GM23338 (cell line): ENCODE data around the gene NCAPH2. TPM values are rescaled to one million over a fixed set of nuclear protein-coding genes. Genes with fewer than 3 reads are reported as not detected.
A peak's percentile ranks its signal among the peaks of the same experiment; 100 is the strongest.

Experiments used
- ATAC-seq: fragments of 200-7000 bp; cut with Tn5 transposase; 3 replicates; pipeline ENCODE4 v1.9.1; 2020
- DNase-seq: peaks from one replicate; pipeline ENCODE4 v3.0.0-alpha.2; 2015; ENCODE audit warnings: low spot score
- H2AFZ ChIP-seq: fragments of 200-600 bp; sonication (generic); 2 replicates; pipeline ENCODE4 v1.8.0; 2016; ENCODE audit warnings: antibody characterized with exemption, mild to moderate bottlenecking, moderate library complexity
- H3F3A ChIP-seq: fragments of 200-600 bp; sonication (generic); replicated peaks from 2 replicates; pipeline ENCODE4 v1.8.0; 2017; ENCODE audit warnings: antibody characterized with exemption, mixed run types, low read depth
- H3K27ac ChIP-seq: fragments of 200-600 bp; sonication (generic); 2 replicates; pipeline ENCODE4 v1.6.1; 2016; ENCODE audit warnings: low read depth
- H3K27me3 ChIP-seq: fragments of 200-600 bp; sonication (generic); 2 replicates; pipeline ENCODE4 v1.8.0; 2016; ENCODE audit warnings: mild to moderate bottlenecking, mixed run types, moderate library complexity; ENCODE audit not compliant: insufficient read depth
- H3K36me3 ChIP-seq: fragments of 200-600 bp; sonication (generic); 2 replicates; pipeline ENCODE4 v1.8.0; 2016; ENCODE audit warnings: mild to moderate bottlenecking; ENCODE audit not compliant: insufficient read depth
- H3K4me1 ChIP-seq: fragments of 200-600 bp; sonication (generic); 2 replicates; pipeline ENCODE4 v1.8.0; 2016; ENCODE audit warnings: mild to moderate bottlenecking, moderate library complexity; ENCODE audit not compliant: insufficient read depth
- H3K4me2 ChIP-seq: fragments of 200-600 bp; sonication (generic); 2 replicates; pipeline ENCODE4 v1.7.1; 2017; ENCODE audit warnings: mixed run types
- H3K4me3 ChIP-seq: fragments of 200-600 bp; sonication (generic); 2 replicates; pipeline ENCODE4 v1.6.1; 2016; ENCODE audit warnings: mixed run types
- H3K79me2 ChIP-seq: fragments of 200-600 bp; sonication (generic); replicated peaks from 2 replicates; pipeline ENCODE4 v1.8.0; 2017; ENCODE audit warnings: mild to moderate bottlenecking; ENCODE audit not compliant: insufficient read depth
- H3K9me2 ChIP-seq: fragments of 200-600 bp; sonication (generic); 2 replicates; pipeline ENCODE4 v1.8.0; 2017; ENCODE audit not compliant: insufficient read depth
- H4K20me1 ChIP-seq: fragments of 200-600 bp; sonication (generic); replicated peaks from 2 replicates; pipeline ENCODE4 v1.8.0; 2017; ENCODE audit warnings: mild to moderate bottlenecking; ENCODE audit not compliant: insufficient read depth
- H3K27ac Mint-ChIP-seq: 2 replicates; pipeline ENCODE4 v1.8.0; 2020; ENCODE audit warnings: inconsistent platforms, mild to moderate bottlenecking, moderate library complexity, mixed read lengths
- H3K27me3 Mint-ChIP-seq: 3 replicates; pipeline ENCODE4 v1.8.0; 2022; ENCODE audit warnings: low read depth, mild to moderate bottlenecking, moderate library complexity, mixed read lengths, inconsistent platforms; ENCODE audit not compliant: insufficient read depth, poor library complexity
- H3K36me3 Mint-ChIP-seq: 3 replicates; pipeline ENCODE4 v1.8.0; 2021; ENCODE audit warnings: low read depth, mild to moderate bottlenecking, inconsistent platforms, moderate library complexity, mixed read lengths
- H3K4me1 Mint-ChIP-seq: 3 replicates; pipeline ENCODE4 v1.8.0; 2020; ENCODE audit warnings: mild to moderate bottlenecking, inconsistent platforms, mixed read lengths
- H3K4me3 Mint-ChIP-seq: 3 replicates; pipeline ENCODE4 v1.8.0; 2021; ENCODE audit warnings: moderate library complexity, mild to moderate bottlenecking, inconsistent platforms, mixed read lengths
- H3K9me3 Mint-ChIP-seq: 3 replicates; pipeline ENCODE4 v1.8.0; 2020; ENCODE audit warnings: moderate library complexity, mild to moderate bottlenecking, inconsistent platforms, mixed read lengths
- CREB1 ChIP-seq: fragments of 250-450 bp; sonication (Bioruptor Pico); IDR thresholded peaks from 2 replicates; pipeline ENCODE4 v1.5.0; 2020; ENCODE audit warnings: low read depth, mild to moderate bottlenecking, moderate library complexity
- EZH2 ChIP-seq: fragments of 200-600 bp; sonication (generic); IDR thresholded peaks from one replicate; pipeline ENCODE4 v1.8.0; 2017; ENCODE audit warnings: antibody characterized with exemption, mild to moderate bottlenecking, low read depth; ENCODE audit not compliant: unreplicated experiment
- EZH2phosphoT487 ChIP-seq: fragments of 200-600 bp; sonication (generic); IDR thresholded peaks from one replicate; pipeline ENCODE4 v1.8.1; 2018; ENCODE audit warnings: antibody characterized with exemption; ENCODE audit not compliant: unreplicated experiment
- JUNB ChIP-seq: IDR thresholded peaks from one replicate; pipeline ENCODE4 v1.6.1; 2016; ENCODE audit warnings: antibody characterized with exemption; ENCODE audit not compliant: unreplicated experiment
- NANOG ChIP-seq: IDR thresholded peaks from 2 replicates; pipeline ENCODE4 v1.6.1; 2016; ENCODE audit warnings: antibody characterized with exemption, borderline replicate concordance
- polyA plus RNA-seq: library from polyadenylated mRNA; unstranded; fragments of >200 nt; fragmentation: Nextera tagmentation; extraction: Ambion mirVana; gene quantifications from 2 replicates; pipeline ENCODE4 v1.2.1, GENCODE V29; 2016
- total RNA-seq: library from RNA; depleted of rRNA; stranded (reverse); fragments of >200 nt; shearing (Covaris generic); gene quantifications from 2 replicates; pipeline ENCODE4 v1.2.3, GENCODE V29; 2014
- TF ChIP-seq, protein P1 (sequence below): fragments of 250-450 bp; sonication (Bioruptor Pico); IDR thresholded peaks from 2 replicates; pipeline ENCODE4 v1.5.0; 2020; ENCODE audit warnings: mild to moderate bottlenecking, moderate library complexity

The NCAPH2 gene
- total and polyA plus RNA-seq, 2 experiments from 2014 or later: 52.2 to 76.1 TPM

DNA sequence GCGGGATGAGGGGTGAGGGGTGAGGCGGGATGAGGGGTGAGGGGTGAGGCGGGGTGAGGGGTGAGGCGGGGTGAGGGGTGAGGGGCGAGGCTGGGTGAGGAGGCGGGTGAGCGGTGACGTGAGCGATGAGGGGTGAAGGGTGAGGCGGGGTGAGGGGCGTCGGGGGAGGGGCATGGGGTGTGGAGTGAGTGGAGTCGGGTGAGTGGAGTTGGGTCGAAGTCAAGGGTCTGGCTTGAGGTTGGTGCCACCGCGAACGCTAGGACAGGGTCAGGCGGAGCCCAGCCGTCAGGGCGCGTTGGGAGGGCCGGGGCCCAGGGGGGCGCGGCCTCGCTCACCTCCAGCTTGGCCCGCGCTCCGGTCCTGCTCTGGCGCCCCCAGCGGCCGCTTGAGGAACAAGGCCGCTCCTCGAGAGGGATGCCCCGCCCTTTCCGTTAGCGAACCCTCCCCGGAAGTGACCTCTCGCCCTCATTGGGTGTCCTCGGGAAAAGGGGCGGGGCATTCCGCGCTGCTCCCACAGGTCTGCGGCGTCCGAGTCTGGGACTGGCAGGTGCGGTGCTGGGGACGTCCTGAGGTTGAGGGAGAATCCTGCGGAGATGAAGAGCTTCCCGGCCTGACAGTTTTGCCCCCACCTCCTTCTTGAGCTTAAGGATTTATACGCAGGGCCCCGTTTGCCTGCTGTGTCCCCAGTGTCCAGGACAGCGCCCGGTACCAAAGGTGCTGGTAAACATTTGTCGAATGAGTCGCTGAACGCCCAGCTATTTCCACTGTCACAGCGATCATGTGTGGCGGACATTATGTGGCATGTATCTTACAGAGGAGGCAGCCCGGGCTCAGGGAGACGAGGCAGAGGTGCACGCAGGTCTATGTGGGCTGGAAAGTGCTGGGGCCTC, 54.7 kb downstream of the NCAPH2 start, which contains the start of gene SYCE3 (continued):
- TF ChIP-seq, protein P1, sequence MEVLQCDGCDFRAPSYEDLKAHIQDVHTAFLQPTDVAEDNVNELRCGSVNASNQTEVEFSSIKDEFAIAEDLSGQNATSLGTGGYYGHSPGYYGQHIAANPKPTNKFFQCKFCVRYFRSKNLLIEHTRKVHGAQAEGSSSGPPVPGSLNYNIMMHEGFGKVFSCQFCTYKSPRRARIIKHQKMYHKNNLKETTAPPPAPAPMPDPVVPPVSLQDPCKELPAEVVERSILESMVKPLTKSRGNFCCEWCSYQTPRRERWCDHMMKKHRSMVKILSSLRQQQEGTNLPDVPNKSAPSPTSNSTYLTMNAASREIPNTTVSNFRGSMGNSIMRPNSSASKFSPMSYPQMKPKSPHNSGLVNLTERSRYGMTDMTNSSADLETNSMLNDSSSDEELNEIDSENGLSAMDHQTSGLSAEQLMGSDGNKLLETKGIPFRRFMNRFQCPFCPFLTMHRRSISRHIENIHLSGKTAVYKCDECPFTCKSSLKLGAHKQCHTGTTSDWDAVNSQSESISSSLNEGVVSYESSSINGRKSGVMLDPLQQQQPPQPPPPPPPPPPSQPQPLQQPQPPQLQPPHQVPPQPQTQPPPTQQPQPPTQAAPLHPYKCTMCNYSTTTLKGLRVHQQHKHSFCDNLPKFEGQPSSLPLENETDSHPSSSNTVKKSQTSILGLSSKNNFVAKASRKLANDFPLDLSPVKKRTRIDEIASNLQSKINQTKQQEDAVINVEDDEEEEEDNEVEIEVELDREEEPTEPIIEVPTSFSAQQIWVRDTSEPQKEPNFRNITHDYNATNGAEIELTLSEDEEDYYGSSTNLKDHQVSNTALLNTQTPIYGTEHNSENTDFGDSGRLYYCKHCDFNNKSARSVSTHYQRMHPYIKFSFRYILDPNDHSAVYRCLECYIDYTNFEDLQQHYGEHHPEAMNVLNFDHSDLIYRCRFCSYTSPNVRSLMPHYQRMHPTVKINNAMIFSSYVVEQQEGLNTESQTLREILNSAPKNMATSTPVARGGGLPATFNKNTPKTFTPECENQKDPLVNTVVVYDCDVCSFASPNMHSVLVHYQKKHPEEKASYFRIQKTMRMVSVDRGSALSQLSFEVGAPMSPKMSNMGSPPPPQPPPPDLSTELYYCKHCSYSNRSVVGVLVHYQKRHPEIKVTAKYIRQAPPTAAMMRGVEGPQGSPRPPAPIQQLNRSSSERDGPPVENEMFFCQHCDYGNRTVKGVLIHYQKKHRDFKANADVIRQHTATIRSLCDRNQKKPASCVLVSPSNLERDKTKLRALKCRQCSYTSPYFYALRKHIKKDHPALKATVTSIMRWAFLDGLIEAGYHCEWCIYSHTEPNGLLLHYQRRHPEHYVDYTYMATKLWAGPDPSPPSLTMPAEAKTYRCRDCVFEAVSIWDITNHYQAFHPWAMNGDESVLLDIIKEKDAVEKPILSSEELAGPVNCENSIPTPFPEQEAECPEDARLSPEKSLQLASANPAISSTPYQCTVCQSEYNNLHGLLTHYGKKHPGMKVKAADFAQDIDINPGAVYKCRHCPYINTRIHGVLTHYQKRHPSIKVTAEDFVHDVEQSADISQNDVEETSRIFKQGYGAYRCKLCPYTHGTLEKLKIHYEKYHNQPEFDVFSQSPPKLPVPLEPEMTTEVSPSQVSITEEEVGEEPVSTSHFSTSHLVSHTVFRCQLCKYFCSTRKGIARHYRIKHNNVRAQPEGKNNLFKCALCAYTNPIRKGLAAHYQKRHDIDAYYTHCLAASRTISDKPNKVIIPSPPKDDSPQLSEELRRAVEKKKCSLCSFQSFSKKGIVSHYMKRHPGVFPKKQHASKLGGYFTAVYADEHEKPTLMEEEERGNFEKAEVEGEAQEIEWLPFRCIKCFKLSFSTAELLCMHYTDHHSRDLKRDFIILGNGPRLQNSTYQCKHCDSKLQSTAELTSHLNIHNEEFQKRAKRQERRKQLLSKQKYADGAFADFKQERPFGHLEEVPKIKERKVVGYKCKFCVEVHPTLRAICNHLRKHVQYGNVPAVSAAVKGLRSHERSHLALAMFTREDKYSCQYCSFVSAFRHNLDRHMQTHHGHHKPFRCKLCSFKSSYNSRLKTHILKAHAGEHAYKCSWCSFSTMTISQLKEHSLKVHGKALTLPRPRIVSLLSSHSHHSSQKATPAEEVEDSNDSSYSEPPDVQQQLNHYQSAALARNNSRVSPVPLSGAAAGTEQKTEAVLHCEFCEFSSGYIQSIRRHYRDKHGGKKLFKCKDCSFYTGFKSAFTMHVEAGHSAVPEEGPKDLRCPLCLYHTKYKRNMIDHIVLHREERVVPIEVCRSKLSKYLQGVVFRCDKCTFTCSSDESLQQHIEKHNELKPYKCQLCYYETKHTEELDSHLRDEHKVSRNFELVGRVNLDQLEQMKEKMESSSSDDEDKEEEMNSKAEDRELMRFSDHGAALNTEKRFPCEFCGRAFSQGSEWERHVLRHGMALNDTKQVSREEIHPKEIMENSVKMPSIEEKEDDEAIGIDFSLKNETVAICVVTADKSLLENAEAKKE (CRISPR knock-in tag): no peak
- TF ChIP-seq EZH2phosphoT487: no peak

DNA sequence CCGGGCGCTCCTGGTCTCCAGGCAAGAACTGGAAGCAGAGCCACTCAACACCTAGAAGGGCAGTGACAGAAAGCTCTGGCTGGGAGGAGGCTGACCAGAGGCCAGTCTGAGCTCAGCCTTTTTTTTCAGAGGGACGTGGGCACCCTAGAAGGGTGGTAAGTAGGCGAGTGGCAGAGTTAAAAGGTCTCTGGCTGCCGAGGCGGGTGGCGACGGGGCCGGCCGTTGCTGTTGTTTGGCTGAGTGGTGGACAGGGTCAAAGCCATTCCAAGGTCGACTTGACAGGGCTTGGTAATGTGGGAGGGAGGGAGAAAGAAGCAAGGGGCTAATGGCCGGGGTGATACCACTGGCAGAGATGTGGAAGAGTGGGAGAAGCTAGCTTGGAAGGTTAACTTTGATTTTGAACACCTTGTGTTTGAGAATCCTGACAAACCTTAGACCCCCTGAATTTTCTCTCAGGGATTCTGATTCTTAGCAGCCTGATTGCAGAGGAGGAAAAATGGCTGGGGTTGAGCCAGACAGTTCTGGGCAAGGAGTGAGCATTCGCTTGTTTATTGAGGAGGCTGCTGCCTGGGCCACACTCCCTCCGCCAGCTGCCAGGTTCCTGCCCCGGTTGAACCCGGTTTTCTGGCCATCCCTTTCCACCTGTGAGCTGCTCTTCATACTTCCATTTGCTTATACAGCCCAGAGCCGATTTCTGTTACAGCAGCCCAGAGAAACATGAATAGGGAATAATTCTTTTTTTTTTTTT, 55.6 kb downstream of the NCAPH2 start:
- Histone ChIP-seq H3K4me2 (peak overlapping the region; percentile 99), H2AFZ (peak overlapping the region; percentile 97), H4K20me1 (no peaks in the 10 kb centered on the region), H3K27me3 (peaks cover 20% of the 10 kb centered on the region), H3K9me2 (no peaks in the 10 kb centered on the region), H3K4me3 (peak overlapping the region; percentile 87), H3K4me1 (no peaks in the 10 kb centered on the region), H3K79me2 (no peaks in the 10 kb centered on the region), H3K27ac (no peak overlapping the region), H3F3A (0 out of 2 replicates have a peak, but pooled peaks cover 3% of the 10 kb centered on the region), H3K36me3 (no peaks in the 10 kb centered on the region)
- peak; percentile 24 for DNase-seq
- ATAC-seq: peak; percentile 17
- no peak for TF ChIP-seq NANOG
- no peak for TF ChIP-seq EZH2
- TF ChIP-seq JUNB: no peak
- TF ChIP-seq, protein P1 (CRISPR knock-in tag): no peak
- TF ChIP-seq CREB1 (CRISPR knock-in tag): no peak
- H3K27ac Mint-ChIP-seq: no peak overlapping the region
- H3K4me1 Mint-ChIP-seq: peaks cover 6% of the 10 kb centered on the region; the same call in 2 of the 3 replicates
- H3K9me3 Mint-ChIP-seq: no peaks in the 10 kb centered on the region
- peak overlapping the region; percentile 90 for H3K4me3 Mint-ChIP-seq
- H3K36me3 Mint-ChIP-seq: peaks cover 5% of the 10 kb centered on the region; the same call in 2 of the 3 replicates
- peaks cover 32% of the 10 kb centered on the region for H3K27me3 Mint-ChIP-seq
